Activated CD4-positive, alpha-beta T cell treated with anti-CD3 and anti-CD28 coated beads, Interleukin-2, amount 50 U/mL, for 24 hours (primary cell): ENCODE data around the gene FRS3.

Experiments
- DNase-seq, 2 donors: peaks; one replicate each; pipeline ENCODE4 v3.0.0-alpha.2; 2020; ENCODE audit warnings: low read depth in 1 of 2, low spot score in 1 of 2

The FRS3 gene

DNA sequence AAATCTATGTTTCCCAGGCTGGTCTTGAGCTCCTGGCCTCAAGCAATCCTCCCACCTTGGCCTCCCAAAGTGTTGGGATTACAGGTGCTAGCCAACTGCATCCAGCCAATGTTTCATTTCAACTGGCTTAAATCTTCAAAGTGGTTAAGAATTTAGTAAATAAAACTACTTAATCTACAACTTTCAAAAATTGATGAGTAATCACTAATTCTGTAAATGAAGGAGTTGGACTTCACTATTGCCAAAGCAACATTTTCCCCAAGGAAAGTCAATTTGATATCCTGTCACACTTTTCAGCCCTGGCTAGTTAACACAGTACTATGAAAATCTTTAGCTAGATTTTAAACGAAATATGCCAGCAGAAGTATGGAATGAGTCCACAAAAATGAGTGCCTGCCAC, 11.6 kb upstream of the FRS3 start:
- no peak for DNase-seq

DNA sequence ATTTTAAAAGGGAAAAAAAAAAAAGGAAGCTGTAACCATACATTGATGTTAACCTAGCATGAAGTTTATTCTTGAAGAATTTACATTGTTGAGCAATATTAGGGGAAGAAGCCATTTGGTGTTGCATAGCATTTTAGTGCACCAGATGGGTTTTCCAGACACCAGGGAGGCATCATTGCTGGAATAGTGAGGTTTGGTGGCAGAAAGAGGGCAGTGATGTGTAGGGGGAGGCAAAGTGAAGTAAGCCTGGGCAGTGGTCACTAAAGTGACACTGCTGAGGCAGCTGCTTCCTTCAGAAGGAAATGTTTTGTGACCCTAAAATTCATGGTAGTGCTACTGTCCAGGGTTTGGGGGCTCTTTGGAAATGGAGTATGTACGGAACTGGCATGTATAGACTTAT, 10.3 kb upstream of the FRS3 start:
- no peak for DNase-seq

DNA sequence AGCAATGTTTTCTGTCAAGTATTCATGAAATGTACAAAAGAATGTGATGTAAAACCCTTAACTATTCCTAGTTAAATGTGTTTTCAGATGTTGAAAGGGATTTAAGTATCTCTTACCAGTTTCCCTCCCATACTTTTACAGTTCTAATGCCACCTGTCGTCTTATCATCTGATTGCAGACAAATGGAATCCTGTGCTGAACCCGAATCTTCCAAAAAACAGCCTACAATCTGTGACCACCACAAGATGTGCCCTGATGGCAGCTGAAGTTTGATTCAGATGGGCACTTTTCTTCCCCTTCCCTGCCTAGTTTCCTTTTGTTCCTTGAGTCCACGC, 9.7 kb upstream of the FRS3 start:
- no peak for DNase-seq

DNA sequence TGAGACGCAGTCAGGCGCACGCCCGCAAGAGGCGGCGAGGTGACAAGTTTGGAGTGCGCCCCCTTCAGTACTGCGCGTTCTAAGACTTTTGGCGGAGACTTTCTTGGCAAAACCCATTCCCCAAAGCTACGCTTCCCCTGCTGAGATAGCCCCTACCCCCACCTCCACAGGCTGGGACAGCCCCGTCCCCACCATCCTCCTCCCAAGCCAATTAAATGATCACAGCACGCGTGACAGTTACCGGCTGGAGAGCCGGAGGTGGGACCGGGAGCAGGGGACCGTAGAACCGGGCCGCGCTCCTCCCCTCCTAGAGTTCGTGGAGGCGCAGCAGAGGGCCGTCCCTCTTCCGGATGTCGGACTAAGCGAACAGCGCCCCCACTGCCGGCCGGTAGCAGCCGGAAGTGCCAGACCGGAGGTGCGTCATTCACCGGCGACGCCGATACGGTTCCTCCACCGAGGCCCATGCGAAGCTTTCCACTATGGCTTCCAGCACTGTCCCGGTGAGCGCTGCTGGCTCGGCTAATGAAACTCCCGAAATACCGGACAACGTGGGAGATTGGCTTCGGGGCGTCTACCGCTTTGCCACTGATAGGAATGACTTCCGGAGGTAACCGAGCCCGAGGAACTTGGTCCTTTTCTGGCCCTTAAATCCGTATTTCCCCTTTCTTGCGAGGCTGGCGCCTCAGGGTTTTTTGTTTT, 7.7 kb upstream of the FRS3 start, which contains the start of gene TOMM6:
TOMM6 (plus strand) TSS at position 476 of the 699 bp plus-strand sequence; CDS start at position 480, 4 bp downstream.
- DNase-seq = peak; percentile 94

DNA sequence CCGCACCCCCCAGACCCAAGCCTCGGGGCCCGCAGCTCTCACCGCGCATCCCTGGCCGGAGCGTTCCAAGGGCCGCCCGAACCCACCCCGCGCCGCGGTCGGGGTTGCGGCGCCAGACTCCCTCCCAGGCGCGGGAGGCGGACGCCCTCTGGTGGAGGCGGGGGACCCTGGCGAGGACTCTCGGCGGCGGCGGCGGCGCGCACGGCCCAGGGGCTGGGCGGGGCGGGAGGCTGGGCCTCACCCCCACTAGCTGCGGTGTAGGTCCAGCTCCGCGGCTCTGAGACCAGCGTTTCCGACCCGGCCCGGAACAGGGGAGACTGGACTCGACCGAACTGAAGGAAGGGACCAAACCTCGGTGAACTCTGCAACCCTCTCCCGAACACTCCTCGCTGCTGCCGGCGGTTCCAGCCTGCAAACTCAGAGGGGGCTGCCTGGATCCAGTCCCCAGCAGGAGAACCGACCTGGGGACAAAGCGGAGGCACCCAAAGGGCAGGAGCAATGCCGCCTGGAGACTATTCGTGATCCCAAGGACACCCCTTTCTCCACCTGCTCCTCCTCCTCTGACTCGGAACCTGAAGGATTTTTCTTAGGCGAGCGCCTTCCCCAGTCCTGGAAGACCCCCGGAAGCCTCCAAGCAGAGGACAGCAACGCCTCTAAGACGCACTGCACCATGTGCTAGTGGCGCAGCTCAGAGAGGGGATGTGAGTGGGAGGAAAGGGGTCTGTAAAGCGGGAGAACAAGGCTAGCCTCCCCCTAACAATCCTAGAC, 6.9 kb upstream of the FRS3 start:
- DNase-seq = peak; percentile 74 to 76

DNA sequence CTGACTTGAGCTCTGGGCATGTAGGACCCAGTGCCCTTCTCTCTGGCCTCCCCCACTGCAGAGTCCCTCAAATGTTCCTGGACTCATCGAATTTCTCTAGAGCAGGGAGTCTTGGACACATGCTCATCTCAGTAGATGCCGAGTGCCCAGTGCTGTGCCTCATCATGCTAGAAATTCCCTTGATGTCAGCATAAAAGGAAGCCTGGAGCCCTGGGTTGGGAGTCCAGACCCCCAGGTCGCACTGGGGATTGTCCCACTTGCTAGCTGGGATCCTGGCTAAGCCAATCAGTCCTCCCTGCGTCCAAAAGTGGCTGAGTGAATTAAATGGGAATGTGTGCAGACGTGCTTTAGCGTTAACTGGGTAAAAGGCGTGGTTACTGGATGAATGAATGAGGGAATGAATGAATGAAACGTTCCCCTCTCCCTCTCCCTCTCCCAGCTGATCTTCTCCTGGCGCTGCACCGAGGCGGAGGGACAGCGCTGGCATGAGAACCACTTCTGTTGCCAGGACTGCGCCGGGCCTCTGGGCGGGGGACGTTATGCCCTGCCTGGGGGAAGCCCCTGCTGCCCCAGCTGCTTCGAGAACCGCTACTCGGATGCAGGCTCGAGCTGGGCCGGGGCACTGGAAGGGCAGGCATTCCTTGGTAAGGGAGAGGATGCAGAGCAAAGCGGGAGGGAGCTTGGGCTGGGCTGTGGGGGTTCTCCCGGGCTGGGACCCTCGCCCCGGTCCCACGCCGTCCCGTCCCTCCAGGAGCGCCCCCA, 6.2 kb upstream of the FRS3 start:
- no peak for DNase-seq

DNA sequence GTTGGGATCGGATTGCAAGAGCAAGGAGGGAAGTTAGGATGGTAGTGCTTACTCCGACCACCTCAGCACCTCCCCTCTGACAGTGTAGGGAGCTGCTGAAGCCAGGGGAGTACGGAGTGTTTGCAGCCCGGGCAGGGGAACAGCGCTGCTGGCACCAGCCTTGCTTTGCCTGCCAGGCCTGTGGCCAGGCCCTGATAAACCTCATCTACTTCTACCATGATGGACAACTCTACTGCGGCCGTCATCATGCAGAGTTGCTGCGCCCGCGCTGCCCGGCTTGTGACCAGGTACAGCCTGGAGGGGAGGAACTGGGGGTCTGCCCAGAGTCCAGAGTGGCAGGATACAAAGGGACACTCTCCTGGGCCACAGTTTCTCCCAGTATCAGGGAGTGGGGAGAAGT, 5.6 kb upstream of the FRS3 start:
- DNase-seq = no peak

DNA sequence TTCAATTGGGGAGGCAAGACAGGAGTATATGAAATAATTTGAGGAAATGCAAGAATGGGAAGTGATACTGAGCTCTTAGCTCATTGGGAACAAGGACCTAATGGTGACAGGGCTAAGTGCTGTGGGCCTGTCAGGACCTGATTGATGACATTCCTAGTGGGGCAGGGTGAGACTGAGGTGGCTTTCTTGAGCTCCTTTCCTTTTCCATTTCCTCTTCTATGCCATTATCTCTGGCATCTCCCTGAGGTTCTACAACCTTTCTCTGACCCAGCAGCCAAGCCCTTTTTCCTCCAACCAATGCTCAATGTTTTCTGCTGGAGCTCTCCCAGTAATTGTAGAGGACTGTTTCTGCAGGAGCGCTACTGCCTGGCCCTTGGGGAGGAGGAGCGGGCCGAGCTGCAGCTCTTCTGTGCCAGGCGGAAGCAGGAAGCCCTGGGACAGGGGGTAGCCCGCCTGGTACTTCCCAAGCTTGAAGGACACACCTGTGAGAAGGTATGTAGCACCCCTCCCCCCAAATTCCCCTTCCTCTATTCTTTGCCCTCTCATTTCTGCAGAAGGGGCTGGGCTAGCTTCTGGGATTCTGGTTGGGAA, 5.0 kb upstream of the FRS3 start:
- no peak for DNase-seq

DNA sequence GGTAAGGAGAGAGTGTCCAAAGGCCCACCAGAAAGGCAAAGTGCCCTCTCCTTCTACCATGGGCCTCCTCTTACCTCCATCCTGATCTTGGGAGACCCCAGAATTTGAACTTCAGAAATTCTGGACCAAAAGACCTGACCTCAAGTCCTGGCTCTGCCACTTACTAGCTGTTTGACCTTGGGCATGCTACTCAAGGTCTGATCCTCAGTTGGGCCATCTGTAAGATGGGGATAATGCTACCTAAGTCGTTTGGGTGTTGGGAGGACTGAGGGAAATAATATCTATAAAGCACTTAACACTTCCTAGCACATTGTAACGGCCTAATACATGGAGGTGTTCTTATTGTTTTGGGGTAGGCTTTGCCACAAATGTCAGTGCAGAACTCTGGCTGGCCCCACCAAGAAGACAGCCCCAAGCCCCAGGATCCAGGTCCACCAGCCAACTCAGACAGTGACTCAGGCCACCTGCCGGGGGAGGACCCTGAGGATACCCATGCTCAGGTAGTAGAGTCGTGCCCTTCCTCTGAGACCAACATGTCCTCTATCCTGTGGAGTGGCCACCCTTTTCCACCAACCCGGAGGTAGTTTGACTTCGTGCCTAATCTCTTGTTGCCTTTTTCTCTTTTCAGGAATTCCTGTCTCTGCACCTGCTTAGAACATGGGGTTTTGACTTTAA, 3.5 kb upstream of the FRS3 start:
- no peak for DNase-seq

DNA sequence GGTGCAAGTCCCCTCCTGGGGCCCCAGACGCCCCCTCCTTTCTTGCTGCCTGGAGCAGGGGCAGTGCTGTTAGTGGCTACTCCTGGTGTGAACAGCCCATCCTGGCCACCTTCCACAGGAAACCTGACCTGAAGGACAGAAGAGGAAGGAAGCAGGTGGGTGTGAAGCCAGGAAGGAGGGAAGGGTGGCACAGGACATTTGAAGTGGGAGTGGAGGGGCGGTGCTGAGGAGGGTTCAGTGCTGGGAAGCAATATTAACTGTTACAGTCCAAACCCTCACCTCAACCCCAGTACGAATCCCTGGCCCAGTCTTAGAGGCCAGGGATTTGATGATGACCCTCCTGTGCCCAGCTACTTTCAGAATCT, 1.6 kb upstream of the FRS3 start:
- DNase-seq = no peak

DNA sequence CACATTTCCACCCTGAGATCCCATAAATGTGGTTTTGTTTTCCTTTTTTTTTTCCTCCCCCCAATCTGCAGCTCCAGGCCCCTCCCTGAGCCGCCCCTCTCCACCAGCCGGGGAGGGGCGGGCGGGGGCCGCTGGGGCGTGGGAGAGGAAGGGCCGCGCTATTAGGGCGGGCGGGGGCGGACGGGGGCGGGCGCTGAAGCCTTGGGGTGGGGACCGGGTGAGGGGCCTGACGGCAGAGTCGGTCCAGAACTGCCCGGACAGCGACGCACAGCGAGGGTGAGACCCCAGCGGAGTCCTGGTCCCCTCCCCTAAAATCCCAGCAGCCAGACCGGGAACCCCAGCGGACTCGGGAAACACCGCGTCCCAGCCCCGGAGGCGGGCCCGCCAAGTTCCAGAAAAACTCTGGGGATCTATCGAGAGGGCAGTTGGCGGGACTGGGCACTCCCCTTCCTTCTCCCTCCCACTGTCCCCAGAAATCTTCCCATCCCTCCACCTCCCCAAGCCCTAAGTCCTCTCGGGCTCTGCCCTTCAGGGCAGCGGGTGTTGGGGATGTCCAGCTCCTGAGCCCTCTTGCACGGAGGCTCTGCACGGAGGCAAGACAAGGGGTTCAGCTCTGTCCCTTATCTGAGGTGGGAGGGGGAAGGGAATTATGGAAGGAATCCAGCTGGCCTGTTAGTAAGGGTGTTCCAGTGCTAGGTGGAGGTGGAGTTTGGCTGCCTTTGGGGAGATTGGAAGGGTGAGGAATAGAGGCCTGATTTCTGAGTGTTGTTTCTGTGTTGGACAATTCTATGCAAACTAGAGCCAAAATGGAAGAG, 1.1 kb upstream of the FRS3 start, which contains the start of gene PRICKLE4:
PRICKLE4 (plus strand) TSS at position 232 of the 815 bp plus-strand sequence. CDS start 2,692 bp downstream, outside the sequence.
- DNase-seq = no peak

DNA sequence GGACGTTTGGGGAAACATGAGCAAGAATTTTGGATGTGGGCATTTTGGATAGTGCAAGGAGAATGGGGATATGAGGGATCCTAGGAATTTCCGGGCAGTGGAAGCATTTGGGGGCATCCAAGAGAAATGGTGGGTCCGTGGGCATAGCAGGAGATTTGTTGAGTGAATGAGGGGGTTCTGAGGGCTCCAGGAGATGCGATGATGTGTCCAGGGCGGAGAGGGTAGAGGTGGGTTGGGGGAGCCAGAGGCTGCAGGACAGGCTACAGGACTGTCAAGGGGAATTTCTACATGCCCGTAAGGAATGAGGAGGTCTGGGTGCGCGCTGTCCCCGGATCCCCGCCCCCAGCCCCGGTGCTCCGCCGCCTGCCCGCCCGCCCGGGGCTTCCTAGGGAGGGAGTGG, 364 bp downstream of the FRS3 start:
- no peak for DNase-seq

DNA sequence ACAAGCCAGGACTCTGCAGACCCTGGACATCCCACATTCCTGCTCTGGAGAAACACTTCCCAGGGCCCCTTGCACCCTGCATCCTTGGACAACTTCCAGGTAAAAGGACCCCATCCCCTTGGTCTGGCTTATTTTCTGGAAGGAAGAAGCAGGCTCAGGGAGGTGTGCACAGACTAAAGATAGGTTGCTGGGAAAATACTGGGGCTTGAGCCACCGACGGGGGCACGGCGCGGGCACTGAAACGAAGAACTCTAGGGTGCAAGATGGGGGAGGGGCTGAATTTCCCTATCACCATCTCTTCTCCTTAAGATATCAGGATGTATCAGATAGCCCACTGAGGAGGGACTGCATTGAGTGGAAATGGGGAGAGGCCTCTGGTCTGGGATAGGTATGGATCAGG, 805 bp downstream of the FRS3 start:
- DNase-seq = no peak

DNA sequence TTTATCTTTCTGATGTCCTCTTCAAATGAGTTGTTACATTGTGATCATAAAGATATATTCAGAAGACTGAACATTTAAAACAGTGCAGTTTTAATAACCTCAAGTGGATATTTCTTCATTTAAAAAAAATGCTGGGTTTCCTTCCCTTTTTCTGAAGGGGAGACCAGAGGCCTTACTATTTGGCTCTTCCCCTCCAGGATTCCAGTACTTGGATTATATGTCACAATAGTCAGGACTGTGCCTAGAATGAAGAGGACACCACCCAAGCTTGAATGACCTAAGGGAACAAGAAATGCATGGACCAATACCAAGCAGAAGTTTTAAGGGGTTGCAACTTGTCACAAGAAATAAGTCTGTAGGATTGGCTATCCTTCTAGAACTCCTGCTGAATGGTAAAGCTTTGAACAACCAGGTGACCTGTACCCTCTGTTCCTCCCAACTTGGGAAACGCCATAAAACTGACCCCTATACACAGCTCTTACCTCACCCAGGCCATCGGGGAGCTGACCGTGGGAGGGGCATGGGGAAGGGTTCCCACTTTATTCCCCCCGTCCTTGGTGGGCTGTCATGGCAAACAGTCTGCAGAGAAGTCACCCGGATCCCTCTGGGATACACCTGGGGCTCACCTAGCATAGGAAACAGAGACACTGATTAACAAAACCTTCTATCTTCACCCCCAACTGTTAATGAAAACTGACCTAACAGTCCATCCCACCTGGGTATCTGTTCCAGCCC, 2.0 kb downstream of the FRS3 start:
- no peak for DNase-seq

DNA sequence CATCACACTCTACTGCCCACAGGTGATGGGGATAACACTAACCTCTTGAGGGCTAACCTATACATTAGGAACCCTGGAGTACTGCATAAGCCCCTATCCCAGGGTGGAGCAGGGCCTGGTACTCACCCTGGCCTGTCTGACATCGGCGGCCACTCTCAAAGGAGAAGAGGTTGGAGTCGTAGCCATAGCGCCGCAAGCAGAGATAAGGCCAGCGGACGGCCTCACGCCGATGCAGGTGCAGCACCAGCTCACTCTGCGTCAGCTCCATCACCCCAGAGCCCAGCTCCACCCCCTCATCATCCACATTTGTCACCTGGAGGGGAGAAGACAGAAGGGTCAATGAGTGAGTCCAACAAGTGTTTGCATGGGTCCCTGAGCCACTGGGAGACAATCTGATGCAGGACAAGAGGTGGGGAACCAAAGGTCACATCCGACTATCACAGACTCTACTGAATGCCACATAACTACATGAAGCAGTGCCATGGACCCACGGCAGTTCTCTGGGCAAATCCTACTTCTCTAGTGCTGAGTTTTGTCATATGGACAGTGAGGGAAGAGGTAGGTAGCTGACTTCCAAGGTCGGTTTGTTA, 4.3 kb downstream of the FRS3 start:
- no peak for DNase-seq

DNA sequence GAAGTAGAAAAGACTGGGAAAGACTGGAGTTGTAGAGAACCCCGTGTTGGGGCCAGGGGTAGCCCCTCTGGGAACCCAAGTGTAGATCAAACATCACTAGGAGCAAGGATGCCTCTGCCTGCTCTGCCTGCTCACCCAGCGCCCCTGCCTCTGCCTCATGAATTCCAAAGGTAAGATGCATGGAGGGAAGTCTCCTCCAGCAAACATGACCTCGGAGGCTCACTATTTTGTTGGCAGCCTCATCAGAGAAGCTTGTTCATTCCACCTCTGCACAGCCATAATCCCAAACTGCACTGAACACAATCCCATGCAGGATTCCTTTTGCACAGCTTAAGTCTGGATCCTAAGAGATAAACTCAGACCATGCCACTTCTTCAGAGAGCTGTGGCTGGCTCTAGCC, 4.9 kb downstream of the FRS3 start:
- no peak for DNase-seq

DNA sequence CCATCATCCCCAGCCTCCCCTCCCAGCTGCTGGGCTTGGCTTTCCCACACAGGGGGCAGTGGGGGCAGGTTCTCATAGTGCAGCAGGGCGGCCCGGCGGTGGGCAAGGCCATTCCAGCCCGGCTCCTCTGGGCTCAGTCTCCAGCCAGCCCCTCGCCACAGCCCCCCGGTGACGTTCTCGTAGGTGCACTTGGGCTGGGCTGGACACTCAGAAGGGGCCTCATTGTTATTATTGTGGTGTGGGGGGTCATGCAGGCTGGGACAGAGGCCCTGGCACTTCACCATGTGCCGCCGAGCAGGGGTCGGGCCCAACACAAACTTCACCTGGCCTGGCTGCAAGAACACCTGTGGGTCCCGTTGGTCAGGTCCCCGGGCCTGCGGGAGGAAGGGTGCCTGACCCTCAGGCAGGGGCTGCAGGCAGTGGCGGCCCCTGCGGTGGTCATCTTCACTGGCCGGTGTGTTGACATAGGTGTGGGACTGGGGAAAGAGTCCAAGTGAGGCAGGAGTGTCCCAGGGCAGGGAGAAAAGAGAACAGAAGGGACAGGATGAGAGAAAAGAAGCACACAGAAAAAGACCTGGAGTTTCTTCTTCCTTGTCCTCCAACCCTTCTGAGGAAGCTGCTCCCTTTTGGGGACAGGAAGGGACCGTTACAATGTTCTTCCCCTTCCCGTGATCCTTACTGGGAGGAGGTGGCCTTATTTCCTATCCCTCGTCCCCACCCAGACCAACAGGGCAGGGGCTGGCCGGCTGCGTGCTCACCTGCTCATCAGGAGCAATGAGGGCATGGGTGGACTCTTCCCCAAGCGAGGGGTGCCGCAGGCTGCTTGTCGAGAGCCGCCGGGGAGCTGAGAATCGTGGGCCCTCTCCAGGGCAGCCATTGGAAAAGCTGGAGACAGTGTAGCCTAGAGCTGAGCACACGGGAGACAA, 8.4 kb downstream of the FRS3 start:
- DNase-seq = no peak

DNA sequence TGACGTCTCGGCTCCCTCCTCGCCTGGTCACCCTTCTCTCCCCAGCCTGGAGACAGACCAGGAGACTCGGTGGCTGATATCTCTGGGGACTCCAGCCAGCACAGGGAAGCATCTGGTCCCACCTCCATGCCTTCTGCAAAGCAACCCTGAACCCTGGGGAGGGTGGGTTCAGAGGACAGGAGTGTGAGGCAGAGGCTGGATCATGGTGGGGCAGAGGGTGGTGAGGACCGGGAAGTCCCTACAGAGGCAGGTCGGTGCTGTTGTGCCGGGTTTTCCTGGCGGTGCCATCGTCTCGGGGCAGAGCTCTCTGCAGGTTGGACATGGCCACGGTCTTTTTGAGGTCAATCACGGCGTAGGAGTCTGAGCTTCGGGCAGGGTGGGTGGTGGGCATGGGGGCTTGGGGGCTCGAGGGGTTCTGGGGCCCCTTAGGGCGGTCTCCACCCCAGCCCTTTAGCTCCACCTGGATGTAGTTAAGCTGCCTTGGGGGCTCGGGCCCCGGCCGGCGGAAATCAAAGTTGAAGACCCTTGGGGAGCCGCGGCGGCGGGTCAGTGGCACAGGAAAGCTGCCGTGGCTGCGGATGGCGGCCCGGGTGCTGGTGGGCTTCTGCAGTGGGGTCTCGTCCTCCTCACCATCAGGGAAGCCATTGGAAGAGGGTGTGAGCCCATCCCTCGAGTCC, 9.2 kb downstream of the FRS3 start:
- DNase-seq = no peak
